ENCODE measurements around the gene GLTP. TPM values are rescaled to one million over a fixed set of nuclear protein-coding genes. Genes with fewer than 3 reads are reported as not detected.

GLTP gene
- total and polyA plus RNA-seq, 2 of the 4 experiments (the other 2 are of a cell fraction): 34.4 to 58.4 TPM

GRCh38 chr12:109927622-109928021, 47.3 kb upstream of the GLTP start:
- Histone ChIP-seq H2AFZ (replicated peaks; ENCODE audit: low read length, poor library complexity) (no peak overlapping the region), H4K91ac (ENCODE audit: insufficient read depth, low read depth, low read length) (no peak overlapping the region), H2BK20ac (ENCODE audit: low read depth, low read length) (no peak overlapping the region), H3K23ac (ENCODE audit: low read depth, low read length) (no peak overlapping the region), H3K4me1 (ENCODE audit: control insufficient read depth, insufficient read depth, low read length) (no peaks in the 10 kb centered on the region; the same call in 1 of the 2 replicates), H2BK15ac (ENCODE audit: low read depth, low read length) (no peak overlapping the region), H4K20me1 (ENCODE audit: insufficient read depth, low read length) (no peaks in the 10 kb centered on the region), H3K18ac (ENCODE audit: low read depth, low read length) (no peak overlapping the region), H3K4ac (ENCODE audit: low read depth, low read length) (no peak overlapping the region), H3K79me1 (ENCODE audit: low read depth in 1 of 2, low read length in 2 of 2) (no peaks in the 10 kb centered on the region), H3K56ac (ENCODE audit: extremely low read depth, insufficient read depth, low read length) (no peak overlapping the region), H3K27me3 (ENCODE audit: control insufficient read depth, insufficient read depth, low read length) (no peaks in the 10 kb centered on the region), H4K5ac (ENCODE audit: low read depth, low read length) (no peak overlapping the region), H3K27ac (ENCODE audit: insufficient read depth, low read length) (no peak overlapping the region), H3K9ac (ENCODE audit: low read depth, low read length) (no peak overlapping the region), H3K14ac (replicated peaks; ENCODE audit: low read depth, low read length) (no peak overlapping the region), H3K4me3 (ENCODE audit: insufficient read depth, low read depth, low read length) (no peak overlapping the region), H3K9me1 (ENCODE audit: insufficient read depth, low read length) (no peaks in the 10 kb centered on the region), H2AK5ac (ENCODE audit: low read depth, low read length) (no peak overlapping the region), H2BK5ac (ENCODE audit: low read depth, low read length, poor library complexity, severe bottlenecking) (no peak overlapping the region), H3K9me3 (ENCODE audit: control insufficient read depth, insufficient read depth, low read length) (no peaks in the 10 kb centered on the region), H3K4me2 (ENCODE audit: low read depth, low read length) (no peak overlapping the region), H2BK120ac (ENCODE audit: low read depth, low read length) (no peak overlapping the region), H3K36me3 (ENCODE audit: control insufficient read depth, insufficient read depth, low read length) (peaks cover 32% of the 10 kb centered on the region), H4K8ac (ENCODE audit: low read depth in 2 of 2, low read length in 2 of 2) (no peak overlapping the region), H2AK9ac (replicated peaks; ENCODE audit: low read depth, low read length, poor library complexity) (peak overlapping the region; percentile 57)
- ATAC-seq (ENCODE audit: low read depth): peak; percentile 78
- DNase-seq: peak; percentile 41
- POLR2A ChIA-PET (ENCODE audit: unreplicated experiment): no interaction called here
- in situ Hi-C loops (cut with MboI; ENCODE audit: low sequenced_read_pairs) (no loop called here), dilution Hi-C loops (cut with HindIII; ENCODE audit: low sequenced_read_pairs, unreplicated experiment) (no loop called here), intact Hi-C loops (cut with micrococcal nuclease) (loop anchor here (2.0 kb wide), 1 partner anchor 75 kb away; no protein-coding TSS in a partner anchor)
- 100% methylated on average over 1 of the region's 8 CpGs; no CpG with 5 or more reads in 1 of the 2 experiments for WGBS, 2 experiments (ENCODE audit: extremely low coverage in 2 of 2, insufficient read length in 1 of 2)
- CTCF ChIA-PET: interaction anchor here (0.6 to 0.9 kb wide), 2 partner anchors 68 to 74 kb away, joined by 3 to 4 read pairs; no protein-coding TSS in a partner anchor
- BruUV-seq (replicated peaks): no TSS peak
- TF ChIP-seq SMC3 (IDR thresholded peaks at IDR 0.05; ENCODE audit: low read depth, low read length) (peak; percentile 66), RAD21 (IDR thresholded peaks at IDR 0.05; ENCODE audit: low read length) (peak; percentile 51), NFE2L2 (IDR thresholded peaks at IDR 0.05; ENCODE audit: low read depth, low read length) (no peak), FOS (IDR thresholded peaks at IDR 0.05; ENCODE audit: low read depth, low read length) (no peak)
- TF ChIP-seq, protein P1, sequence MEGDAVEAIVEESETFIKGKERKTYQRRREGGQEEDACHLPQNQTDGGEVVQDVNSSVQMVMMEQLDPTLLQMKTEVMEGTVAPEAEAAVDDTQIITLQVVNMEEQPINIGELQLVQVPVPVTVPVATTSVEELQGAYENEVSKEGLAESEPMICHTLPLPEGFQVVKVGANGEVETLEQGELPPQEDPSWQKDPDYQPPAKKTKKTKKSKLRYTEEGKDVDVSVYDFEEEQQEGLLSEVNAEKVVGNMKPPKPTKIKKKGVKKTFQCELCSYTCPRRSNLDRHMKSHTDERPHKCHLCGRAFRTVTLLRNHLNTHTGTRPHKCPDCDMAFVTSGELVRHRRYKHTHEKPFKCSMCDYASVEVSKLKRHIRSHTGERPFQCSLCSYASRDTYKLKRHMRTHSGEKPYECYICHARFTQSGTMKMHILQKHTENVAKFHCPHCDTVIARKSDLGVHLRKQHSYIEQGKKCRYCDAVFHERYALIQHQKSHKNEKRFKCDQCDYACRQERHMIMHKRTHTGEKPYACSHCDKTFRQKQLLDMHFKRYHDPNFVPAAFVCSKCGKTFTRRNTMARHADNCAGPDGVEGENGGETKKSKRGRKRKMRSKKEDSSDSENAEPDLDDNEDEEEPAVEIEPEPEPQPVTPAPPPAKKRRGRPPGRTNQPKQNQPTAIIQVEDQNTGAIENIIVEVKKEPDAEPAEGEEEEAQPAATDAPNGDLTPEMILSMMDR (conservative IDR thresholded peaks at IDR 0.05; ENCODE audit: low read depth, low read length): peak; percentile 54
